ENCODE data around the gene KLHL15. TPM values are rescaled to one million over a fixed set of nuclear protein-coding genes. Genes with fewer than 3 reads are reported as not detected.

Gene KLHL15
- total RNA-seq, 6 donors from 2014 or later = 3.4 to 13.5 (median 5.7) TPM

GRCh38 chrX:24017674-24018073 is 9.3 kb downstream of the KLHL15 start:
- no peaks in the 10 kb centered on the region for H3K9me3 ChIP-seq
- no peak for DNase-seq

GRCh38 chrX:24014388-24015018 is 12.5 kb downstream of the KLHL15 start:
- no peaks in the 10 kb centered on the region for H3K4me1 ChIP-seq
- no peaks in the 10 kb centered on the region for H3K36me3 ChIP-seq
- H3K9me3 ChIP-seq = no peaks in the 10 kb centered on the region
- no peak for ATAC-seq (ENCODE audit: low FRiP score in 2 of 2)
- H3K27ac ChIP-seq = no peak overlapping the region
- no peak overlapping the region for H3K4me3 ChIP-seq
- no peak for DNase-seq
- H3K27me3 ChIP-seq = no peaks in the 10 kb centered on the region
- TF ChIP-seq CTCF (IDR thresholded peaks at IDR 0.05) = no peak
- TF ChIP-seq EP300 (IDR thresholded peaks at IDR 0.05) = no peak
- no peak for TF ChIP-seq POLR2AphosphoS5 (IDR thresholded peaks at IDR 0.05)
- no peak for TF ChIP-seq POLR2A (IDR thresholded peaks at IDR 0.05)
- 35 to 60% methylated on average over 5 of the region's 5 CpGs for WGBS, 2 donors

More at GRCh38 chrX:24017674-24018073, 9.3 kb downstream of the KLHL15 start:
- Histone ChIP-seq H3K4me3 (no peak overlapping the region), H3K4me1 (no peaks in the 10 kb centered on the region), H3K27ac (no peak overlapping the region), H3K27me3 (no peaks in the 10 kb centered on the region), H3K36me3 (no peaks in the 10 kb centered on the region)
- TF ChIP-seq POLR2AphosphoS5 (IDR thresholded peaks at IDR 0.05) = no peak
- TF ChIP-seq CTCF (IDR thresholded peaks at IDR 0.05) = no peak
- TF ChIP-seq EP300 (IDR thresholded peaks at IDR 0.05) = no peak
- TF ChIP-seq POLR2A (IDR thresholded peaks at IDR 0.05) = no peak
- WGBS, 2 donors = 92 to 100% methylated on average over 7 to 9 of the region's 9 CpGs
- ATAC-seq (ENCODE audit: low FRiP score in 2 of 2) = no peak

GRCh38 chrX:24012266-24012665 is 14.7 kb downstream of the KLHL15 start:
- Histone ChIP-seq H3K4me3 (no peak overlapping the region), H3K36me3 (no peaks in the 10 kb centered on the region), H3K4me1 (no peaks in the 10 kb centered on the region), H3K27ac (no peak overlapping the region), H3K27me3 (no peaks in the 10 kb centered on the region), H3K9me3 (no peaks in the 10 kb centered on the region)
- no peak for DNase-seq
- ATAC-seq (ENCODE audit: low FRiP score in 2 of 2) = no peak
- TF ChIP-seq CTCF (IDR thresholded peaks at IDR 0.05) = no peak
- TF ChIP-seq POLR2A (IDR thresholded peaks at IDR 0.05) = no peak
- TF ChIP-seq EP300 (IDR thresholded peaks at IDR 0.05) = no peak
- no peak for TF ChIP-seq POLR2AphosphoS5 (IDR thresholded peaks at IDR 0.05)
- 90 to 94% methylated on average over 1 of the region's 1 CpG for WGBS, 2 donors

- no peak for DNase-seq
- Histone ChIP-seq H3K36me3 (no peaks in the 10 kb centered on the region), H3K9me3 (no peaks in the 10 kb centered on the region), H3K4me1 (no peaks in the 10 kb centered on the region), H3K27ac (no peak overlapping the region), H3K27me3 (no peaks in the 10 kb centered on the region), H3K4me3 (no peak overlapping the region)
- TF ChIP-seq EP300 (IDR thresholded peaks at IDR 0.05) (no peak), POLR2AphosphoS5 (IDR thresholded peaks at IDR 0.05) (no peak)
- 89 to 94% methylated on average over 6 to 9 of the region's 9 CpGs for WGBS, 2 donors
- ATAC-seq (ENCODE audit: low FRiP score in 2 of 2) = no peak
Measured at GRCh38 chrX:24005867-24006266, 21.1 kb downstream of the KLHL15 start.

GRCh38 chrX:24005028-24005427 is 22.0 kb downstream of the KLHL15 start:
- WGBS, 2 donors = 76% methylated on average over 1 of the region's 1 CpG
- Histone ChIP-seq H3K36me3 (no peaks in the 10 kb centered on the region), H3K27ac (no peak overlapping the region), H3K27me3 (no peaks in the 10 kb centered on the region), H3K4me1 (no peaks in the 10 kb centered on the region), H3K9me3 (no peaks in the 10 kb centered on the region), H3K4me3 (no peak overlapping the region)
- TF ChIP-seq CTCF (IDR thresholded peaks at IDR 0.05) (no peak), POLR2A (IDR thresholded peaks at IDR 0.05) (no peak), POLR2AphosphoS5 (IDR thresholded peaks at IDR 0.05) (no peak), EP300 (IDR thresholded peaks at IDR 0.05) (no peak)
- DNase-seq = no peak
- ATAC-seq (ENCODE audit: low FRiP score in 2 of 2) = no peak
